K562 (cell line): Measurements from ENCODE around the gene GPN1. TPM values are rescaled to one million over a fixed set of nuclear protein-coding genes. Genes with fewer than 3 reads are reported as not detected.

Experiments
- ATAC-seq: fragments of 200-7000 bp; cut with Tn5 transposase; 3 replicates; pipeline ENCODE4 v1.9.1; 2020; ENCODE audit warnings: moderate library complexity
- BruUV-seq: library from RNA; stranded (reverse); fragments of 400-500 nt; replicated peaks from 2 replicates; lab custom pipeline; 2021; lab: Mats Ljungman, UMichigan
- CTCF ChIA-PET: fragments of 300-600 bp; formaldehyde crosslinking; extraction: SDS; loops from one replicate; lab custom pipeline; 2021; ENCODE audit warnings: low intra/inter-chr PET ratio; lab: Yijun Ruan, JAX
- POLR2A ChIA-PET: fragments of 300-600, 350-650 bp; sonication (Branson Sonifier 250); formaldehyde crosslinking; extraction: SDS; loops from one replicate; lab custom pipeline; 2021; ENCODE audit warnings: antibody characterized with exemption, inconsistent platforms; lab: Yijun Ruan, JAX
- DNase-seq, 4 experiments: peaks; one replicate each; pipeline versions ENCODE4 v3.0.0 to v3.0.0-alpha.2; 2011 to 2018; ENCODE audit warnings: low spot score in 3 of 4, mixed read lengths in 3 of 4; ENCODE audit errors: extremely low read depth in 1 of 4
- FAIRE-seq: peaks from 2 replicates; lab custom pipeline; 2011; peaks lifted over from hg19 to GRCh38; lab: Jason Lieb, UNC
- H2AFZ ChIP-seq: 2 replicates; pipeline ENCODE4 v1.6.0; 2011; ENCODE audit warnings: low read depth, low read length, control low read depth, inconsistent platforms
- H3K27ac ChIP-seq: fragments of 200-600 bp; 3 replicates; pipeline ENCODE4 v1.8.0; 2011; ENCODE audit warnings: low read depth, mild to moderate bottlenecking, control low read depth, inconsistent platforms, low read length, moderate library complexity, mixed read lengths; ENCODE audit errors: extremely low read depth
- H3K27me3 ChIP-seq, 2 experiments: fragments of 300-600 bp in 1 of 2; 2 replicates in 1 of 2; 3 replicates in 1 of 2; pipeline versions ENCODE4 v1.6.0 to v1.8.0; 2011; ENCODE audit warnings: inconsistent platforms in 2 of 2, low read length in 2 of 2, mild to moderate bottlenecking in 1 of 2, mixed read lengths in 1 of 2, moderate library complexity in 1 of 2; ENCODE audit not compliant: control insufficient read depth in 2 of 2, insufficient read depth in 2 of 2
- H3K36me3 ChIP-seq: fragments of 300-600 bp; 3 replicates; pipeline ENCODE4 v1.8.0; 2011; ENCODE audit warnings: mild to moderate bottlenecking, low read length, inconsistent platforms; ENCODE audit not compliant: control insufficient read depth, insufficient read depth
- H3K4me1 ChIP-seq, 2 experiments: fragments of 200-600 bp in 1 of 2; replicated peaks in 1 of 2; 2 replicates in 1 of 2; 3 replicates in 1 of 2; pipeline versions ENCODE4 v1.5.1 to v1.8.0; 2011; ENCODE audit warnings: inconsistent platforms in 2 of 2, low read length in 2 of 2, mild to moderate bottlenecking in 1 of 2, mixed read lengths in 1 of 2, moderate library complexity in 1 of 2; ENCODE audit not compliant: control insufficient read depth in 2 of 2, insufficient read depth in 2 of 2
- H3K4me2 ChIP-seq: 2 replicates; pipeline ENCODE4 v1.6.1; 2011; ENCODE audit warnings: low read length, control low read depth, inconsistent platforms, mixed read lengths; ENCODE audit not compliant: insufficient read depth
- H3K4me3 ChIP-seq: fragments of 200-600 bp; sonication (generic), shearing (Covaris generic); 2 replicates; pipeline ENCODE4 v1.5.1; 2016; ENCODE audit warnings: control low read depth, inconsistent platforms
- H3K79me2 ChIP-seq: fragments of 200-600 bp; 3 replicates; pipeline ENCODE4 v1.8.0; 2011; ENCODE audit warnings: low read length, inconsistent platforms; ENCODE audit not compliant: control insufficient read depth, insufficient read depth
- H3K9ac ChIP-seq, 2 experiments: 2 replicates each; pipeline versions ENCODE4 v1.6.0 to v1.6.1; 2011; ENCODE audit warnings: low read depth in 2 of 2, low read length in 2 of 2, control low read depth in 1 of 2, inconsistent platforms in 1 of 2, mild to moderate bottlenecking in 1 of 2, mixed read lengths in 1 of 2; ENCODE audit not compliant: insufficient read depth in 1 of 2
- H3K9me1 ChIP-seq: one replicate; pipeline ENCODE4 v1.6.0; 2011; ENCODE audit warnings: inconsistent platforms, mild to moderate bottlenecking, low read length, moderate library complexity; ENCODE audit not compliant: control insufficient read depth, insufficient read depth
- H3K9me3 ChIP-seq: replicated peaks from 2 replicates; pipeline ENCODE4 v1.5.1; 2011; ENCODE audit warnings: low read depth, low read length, inconsistent platforms; ENCODE audit not compliant: control insufficient read depth, insufficient read depth
- H4K20me1 ChIP-seq: replicated peaks from 2 replicates; pipeline ENCODE4 v1.6.1; 2011; ENCODE audit warnings: low read length, inconsistent platforms, mixed read lengths; ENCODE audit not compliant: control insufficient read depth, insufficient read depth
- AFF4 ChIP-seq: sonication (generic); formaldehyde crosslinking; IDR thresholded peaks from 2 replicates; pipeline ENCODE4 v1.8.0; 2023; ENCODE audit warnings: mild to moderate bottlenecking, missing genetic modification reagents
- C11orf30 ChIP-seq: fragments of 450-650 bp; IDR thresholded peaks from 2 replicates; pipeline ENCODE4 v1.6.1; 2016; ENCODE audit warnings: low read depth, mild to moderate bottlenecking
- DNMT1 ChIP-seq: fragments of 450-650 bp; IDR thresholded peaks from 2 replicates; pipeline ENCODE4 v1.6.1; 2016; ENCODE audit warnings: antibody characterized with exemption, mild to moderate bottlenecking
- ELK3 ChIP-seq: fragments of 450-650 bp; formaldehyde crosslinking; IDR thresholded peaks from 2 replicates; pipeline ENCODE4 v1.4.0; 2020; ENCODE audit warnings: mild to moderate bottlenecking
- ZNF12 ChIP-seq: sonication (generic); formaldehyde crosslinking; IDR thresholded peaks from 2 replicates; pipeline ENCODE4 v1.4.0; 2020; ENCODE audit warnings: mild to moderate bottlenecking, missing genetic modification reagents
- ZNF197 ChIP-seq: fragments of 200-800 bp; sonication (Bioruptor generic); IDR thresholded peaks from 2 replicates; pipeline ENCODE4 v1.6.1; 2016; ENCODE audit warnings: low read depth, missing genetic modification characterization, missing compliant biosample characterization
- ZNF316 ChIP-seq: fragments of 450-650 bp; IDR thresholded peaks from 2 replicates; pipeline ENCODE4 v1.6.1; 2016
- ZNF785 ChIP-seq: fragments of 250-450 bp; sonication (Bioruptor Pico); IDR thresholded peaks from 2 replicates; pipeline ENCODE4 v1.4.0; 2020; ENCODE audit warnings: mild to moderate bottlenecking
- WGBS: fragments of 100-300 bp; shearing (Covaris generic); methylation state at CpG from one replicate; pipeline ENCODE4 v1.1.6; 2016; ENCODE audit warnings: low coverage, mixed read lengths; ENCODE audit not compliant: insufficient coverage; ENCODE audit errors: missing lambda C conversion rate; 5-methylcytosine and 5-hydroxymethylcytosine counted together
- in situ Hi-C: fragments of 300-500 bp; cut with MboI; formaldehyde crosslinking; loops from 4 replicates; pipeline ENCODE4 v1.15.0; 2018; ENCODE audit warnings: inconsistent platforms, mixed read lengths
- intact Hi-C: fragments of 100-400 bp; cut with micrococcal nuclease; formaldehyde crosslinking; loops from 2 replicates; pipeline ENCODE4 v1.14.2; 2022
- polyA plus RNA-seq, 8 experiments: library from polyadenylated mRNA; depleted of rRNA in 4 of 8; stranded (reverse) in 5 of 8; unstranded in 3 of 8; fragments of >200 nt; fragmentation: Nextera tagmentation in 2 of 8; fragmentation: Illumina TruSeq in 1 of 8; extraction: Ambion mirVana in 2 of 8; extraction: Trizol in 1 of 8; gene quantifications; 2 replicates each; pipeline versions ENCODE4 v1.2.1 to v1.2.3, GENCODE V29; 2011 to 2014; ENCODE audit warnings: inconsistent platforms in 1 of 8, missing spikeins in 1 of 8
- total RNA-seq, 7 experiments: library from RNA; depleted of rRNA in 6 of 7; stranded (reverse); fragments of >200 nt in 6 of 7; fragmentation: Illumina TruSeq in 2 of 7; extraction: Trizol in 2 of 7; gene quantifications; 2 replicates each; pipeline versions ENCODE4 v1.2.1 to v1.2.3, GENCODE V29; 2011 to 2021; ENCODE audit warnings: low replicate concordance in 1 of 7

Gene GPN1
- total and polyA plus RNA-seq, 9 of the 15 experiments (the other 6 are each of a cell fraction or from before 2014, with no cell fraction given) = 23.4 to 171 (median 48.2) TPM

- FAIRE-seq = no peak
- Histone ChIP-seq H3K9ac (no peak overlapping the region), H3K36me3 (peaks cover 59% of the 10 kb centered on the region), H3K9me3 (no peaks in the 10 kb centered on the region), H3K27me3 (no peaks in the 10 kb centered on the region), H3K79me2 (no peaks in the 10 kb centered on the region), H2AFZ (no peak overlapping the region), H4K20me1 (no peaks in the 10 kb centered on the region), H3K9me1 (no peaks in the 10 kb centered on the region), H3K4me1 (peaks cover 0 to 2% of the 10 kb centered on the region in 2 experiments; a peak in 1 of 5 replicates), H3K4me3 (no peak overlapping the region)
- DNase-seq = no peak
- BruUV-seq = no TSS peak
- no peak for ATAC-seq
- CTCF ChIA-PET = no interaction called here
- 100% methylated on average over 3 of the region's 3 CpGs for WGBS
- intact Hi-C loops (no loop called here), in situ Hi-C loops (no loop called here)
- POLR2A ChIA-PET = interaction anchor here (0.6 kb wide), 1 partner anchor 406 kb away, joined by 3 read pairs; no protein-coding TSS in a partner anchor
- TF ChIP-seq ZNF316 (peak; percentile 22; the same call in 1 of the 2 replicates), ZNF785 (CRISPR knock-in tag) (no peak), C11orf30 (peak; percentile 8; the same call in 1 of the 2 replicates)
- TF ChIP-seq, all 486 proteins: peak for 2
- Histone ChIP-seq H3K27ac (no peak overlapping the region), H3K4me2 (no peak overlapping the region)
Observed at GRCh38 chr2:27685577-27685976, 56.7 kb downstream of the GPN1 start.

DNA sequence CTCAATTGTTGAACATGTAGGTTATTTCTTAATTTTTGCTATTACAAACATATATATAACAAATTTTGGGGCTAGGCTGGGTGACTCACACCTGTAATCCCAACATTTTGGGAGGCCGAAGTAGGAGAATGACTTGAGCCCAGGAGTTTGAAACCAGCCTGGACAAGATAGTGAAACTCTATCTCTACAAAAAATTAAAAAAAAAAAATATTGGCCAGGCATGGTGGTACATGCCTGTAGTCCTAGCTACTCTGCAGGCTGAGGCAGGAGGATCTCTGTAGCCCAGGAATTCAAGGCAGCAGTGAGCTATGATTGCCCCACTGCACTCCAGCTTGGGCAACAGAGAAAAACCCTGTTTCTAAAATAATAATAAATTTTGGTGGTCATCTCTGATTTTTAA is 58.4 kb downstream of the GPN1 start:
- Histone ChIP-seq H3K9me1 (no peaks in the 10 kb centered on the region), H3K27ac (no peak overlapping the region), H3K9ac (no peak overlapping the region), H3K9me3 (no peaks in the 10 kb centered on the region), H3K4me1 (0 out of 5 replicates have a peak, but pooled peaks cover 0 to 2% of the 10 kb centered on the region in 2 experiments), H2AFZ (no peak overlapping the region), H3K4me2 (no peak overlapping the region), H3K79me2 (no peaks in the 10 kb centered on the region), H3K36me3 (peaks cover 54% of the 10 kb centered on the region), H3K4me3 (no peak overlapping the region), H4K20me1 (no peaks in the 10 kb centered on the region), H3K27me3 (no peaks in the 10 kb centered on the region)
- POLR2A ChIA-PET = interaction anchor here (0.6 to 0.7 kb wide), 2 partner anchors 26 to 77 kb away, joined by 3 read pairs; no protein-coding TSS in a partner anchor
- in situ Hi-C loops (no loop called here), intact Hi-C loops (no loop called here)
- TF ChIP-seq AFF4 (CRISPR knock-in tag) = no peak
- TF ChIP-seq ELK3 (CRISPR knock-in tag) = no peak
- no peak for TF ChIP-seq ZNF12 (CRISPR knock-in tag)
- TF ChIP-seq DNMT1 = no peak
- no peak for TF ChIP-seq ZNF197 (CRISPR knock-in tag)
- WGBS = 94% methylated on average over 1 of the region's 1 CpG
- ATAC-seq (no peak), FAIRE-seq (no peak), DNase-seq (no peak)
- CTCF ChIA-PET = no interaction called here
- no TSS peak for BruUV-seq
